ENCODE measurements around the gene CNOT4. TPM values are rescaled to one million over a fixed set of nuclear protein-coding genes. Genes with fewer than 3 reads are reported as not detected.

CNOT4 gene
- total RNA-seq, 4 donors from 2014 or later = 25.6 to 36.8 (median 29.3) TPM

DNA sequence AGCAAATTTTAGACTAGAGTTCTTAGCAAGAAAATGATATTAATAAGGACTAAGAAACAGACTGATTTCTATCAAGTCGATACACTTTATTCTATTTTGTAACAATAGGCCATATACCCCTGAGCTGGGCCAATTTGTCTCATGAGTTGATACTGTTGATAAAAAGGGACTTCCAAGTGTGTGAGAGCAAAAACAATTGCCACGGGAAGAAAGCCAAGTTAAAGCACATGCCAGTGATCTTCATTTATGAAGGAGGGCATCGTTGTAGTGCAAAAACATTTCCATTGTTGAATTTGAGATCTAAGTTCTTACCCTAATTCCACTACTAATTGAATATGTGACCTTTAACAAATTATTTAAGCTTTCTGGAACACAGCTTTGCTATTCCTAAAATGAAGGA lies 119.9 kb downstream of the CNOT4 start:
- 30 to 36% methylated on average over 3 of the region's 3 CpGs for WGBS, 2 donors
- intact Hi-C loops (cut with DNase I) = no loop called here
- H3K9me3 ChIP-seq = no peaks in the 10 kb centered on the region
- H3K27me3 ChIP-seq = no peaks in the 10 kb centered on the region
- peaks cover 5 to 8% of the 10 kb centered on the region in 2 donors for H3K4me1 ChIP-seq
- H3K27ac ChIP-seq = no peak overlapping the region
- no peak for TF ChIP-seq POLR2A (IDR thresholded peaks at IDR 0.05)
- TF ChIP-seq, protein P1, sequence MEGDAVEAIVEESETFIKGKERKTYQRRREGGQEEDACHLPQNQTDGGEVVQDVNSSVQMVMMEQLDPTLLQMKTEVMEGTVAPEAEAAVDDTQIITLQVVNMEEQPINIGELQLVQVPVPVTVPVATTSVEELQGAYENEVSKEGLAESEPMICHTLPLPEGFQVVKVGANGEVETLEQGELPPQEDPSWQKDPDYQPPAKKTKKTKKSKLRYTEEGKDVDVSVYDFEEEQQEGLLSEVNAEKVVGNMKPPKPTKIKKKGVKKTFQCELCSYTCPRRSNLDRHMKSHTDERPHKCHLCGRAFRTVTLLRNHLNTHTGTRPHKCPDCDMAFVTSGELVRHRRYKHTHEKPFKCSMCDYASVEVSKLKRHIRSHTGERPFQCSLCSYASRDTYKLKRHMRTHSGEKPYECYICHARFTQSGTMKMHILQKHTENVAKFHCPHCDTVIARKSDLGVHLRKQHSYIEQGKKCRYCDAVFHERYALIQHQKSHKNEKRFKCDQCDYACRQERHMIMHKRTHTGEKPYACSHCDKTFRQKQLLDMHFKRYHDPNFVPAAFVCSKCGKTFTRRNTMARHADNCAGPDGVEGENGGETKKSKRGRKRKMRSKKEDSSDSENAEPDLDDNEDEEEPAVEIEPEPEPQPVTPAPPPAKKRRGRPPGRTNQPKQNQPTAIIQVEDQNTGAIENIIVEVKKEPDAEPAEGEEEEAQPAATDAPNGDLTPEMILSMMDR (IDR thresholded peaks at IDR 0.05) = no peak
- H3K4me3 ChIP-seq (replicated peaks in 1 of 3) = no peak overlapping the region
- DNase-seq = peak; percentile 8 to 9
- H3K36me3 ChIP-seq = peaks cover 0 to 7% of the 10 kb centered on the region in 2 donors

GRCh38 chr7:135388616-135389015 lies 121.3 kb downstream of the CNOT4 start:
- TF ChIP-seq POLR2A (IDR thresholded peaks at IDR 0.05) = no peak
- TF ChIP-seq, protein P1 (IDR thresholded peaks at IDR 0.05) = no peak
- 91 to 93% methylated on average over 3 of the region's 3 CpGs for WGBS, 2 donors
- Histone ChIP-seq H3K27me3 (no peaks in the 10 kb centered on the region), H3K36me3 (peaks cover 0 to under 1% of the 10 kb centered on the region in 2 donors), H3K9me3 (no peaks in the 10 kb centered on the region), H3K4me1 (peaks cover 5 to 8% of the 10 kb centered on the region in 2 donors), H3K27ac (no peak overlapping the region), H3K4me3 (replicated peaks in 1 of 3) (no peak overlapping the region)
- intact Hi-C loops (cut with DNase I) = no loop called here
- no peak for DNase-seq

DNA sequence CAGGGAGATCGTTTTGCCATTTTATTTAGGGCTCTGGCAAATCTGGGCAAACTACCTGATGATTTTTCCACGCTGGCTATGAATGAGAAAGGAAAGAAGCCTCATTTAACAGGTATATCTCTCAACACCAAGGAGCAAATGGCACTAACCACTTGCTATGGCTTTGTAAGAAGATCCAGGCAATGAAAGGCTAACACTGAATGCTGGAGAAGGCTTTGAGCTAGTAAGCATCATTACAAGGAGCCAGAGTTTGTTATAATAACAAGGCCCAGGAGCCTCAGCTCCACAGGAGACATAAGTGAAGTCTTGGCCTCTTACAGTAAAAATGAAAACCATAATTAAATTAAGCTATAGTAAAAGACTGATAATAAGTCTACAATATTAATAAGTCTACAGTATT lies 123.1 kb downstream of the CNOT4 start:
- no peak for DNase-seq
- H3K36me3 ChIP-seq = no peaks in the 10 kb centered on the region
- H3K27ac ChIP-seq = no peak overlapping the region
- no peaks in the 10 kb centered on the region for H3K9me3 ChIP-seq
- TF ChIP-seq, protein P1 (IDR thresholded peaks at IDR 0.05) = no peak
- no peak for TF ChIP-seq POLR2A (IDR thresholded peaks at IDR 0.05)
- H3K4me3 ChIP-seq (replicated peaks in 1 of 3) = no peak overlapping the region
- intact Hi-C loops (cut with DNase I) = no loop called here
- H3K4me1 ChIP-seq = peaks cover 5 to 14% of the 10 kb centered on the region in 2 donors
- no peaks in the 10 kb centered on the region for H3K27me3 ChIP-seq
- 88 to 92% methylated on average over 2 of the region's 2 CpGs for WGBS, 2 donors

GRCh38 chr7:135386181-135386580 lies 123.7 kb downstream of the CNOT4 start:
- Histone ChIP-seq H3K4me1 (peaks cover 5 to 14% of the 10 kb centered on the region in 2 donors), H3K9me3 (no peaks in the 10 kb centered on the region), H3K36me3 (no peaks in the 10 kb centered on the region), H3K4me3 (replicated peaks in 1 of 3) (no peak overlapping the region), H3K27me3 (no peaks in the 10 kb centered on the region), H3K27ac (no peak overlapping the region)
- TF ChIP-seq, protein P1 (IDR thresholded peaks at IDR 0.05) = no peak
- no peak for TF ChIP-seq POLR2A (IDR thresholded peaks at IDR 0.05)
- no peak for DNase-seq
- intact Hi-C loops (cut with DNase I) = no loop called here

GRCh38 chr7:135385209-135385608 lies 124.7 kb downstream of the CNOT4 start:
- no peak for TF ChIP-seq POLR2A (IDR thresholded peaks at IDR 0.05)
- intact Hi-C loops (cut with DNase I) = no loop called here
- WGBS, 2 donors = 43 to 63% methylated on average over 3 of the region's 3 CpGs
- no peaks in the 10 kb centered on the region for H3K27me3 ChIP-seq
- H3K4me1 ChIP-seq = peaks cover 5 to 14% of the 10 kb centered on the region in 2 donors
- no peak overlapping the region for H3K27ac ChIP-seq
- no peak overlapping the region for H3K4me3 ChIP-seq (replicated peaks in 1 of 3)
- DNase-seq = peak; percentile 9 to 28
- no peaks in the 10 kb centered on the region for H3K9me3 ChIP-seq
- no peaks in the 10 kb centered on the region for H3K36me3 ChIP-seq
